ENCODE data around the gene ZBTB9. TPM values are rescaled to one million over a fixed set of nuclear protein-coding genes. Genes with fewer than 3 reads are reported as not detected.

The ZBTB9 gene
- total and polyA plus RNA-seq, 10 donors: 3.6 to 8.4 (median 5.5) TPM

GRCh38 chr6:33433001-33433543 lies 21.3 kb upstream of the ZBTB9 start:
- Histone ChIP-seq H3K27me3 (replicated peaks in 1 of 7) (no peaks in the 10 kb centered on the region), H3K4me3 (no peak overlapping the region), H3K36me3 (peaks cover 0 to 33% (median 27%) of the 10 kb centered on the region in 6 donors), H3K4me1 (peaks cover 26 to 61% (median 53%) of the 10 kb centered on the region in 6 donors), H3K27ac (no peak overlapping the region), H3K9me3 (no peaks in the 10 kb centered on the region)
- 82 to 100% (median 92%) methylated on average over 1 of the region's 1 CpG for WGBS, 5 donors
- TF ChIP-seq POLR2AphosphoS5 (IDR thresholded peaks at IDR 0.05) (no peak), POLR2A (IDR thresholded peaks at IDR 0.05) (no peak)
- TF ChIP-seq, protein P1, sequence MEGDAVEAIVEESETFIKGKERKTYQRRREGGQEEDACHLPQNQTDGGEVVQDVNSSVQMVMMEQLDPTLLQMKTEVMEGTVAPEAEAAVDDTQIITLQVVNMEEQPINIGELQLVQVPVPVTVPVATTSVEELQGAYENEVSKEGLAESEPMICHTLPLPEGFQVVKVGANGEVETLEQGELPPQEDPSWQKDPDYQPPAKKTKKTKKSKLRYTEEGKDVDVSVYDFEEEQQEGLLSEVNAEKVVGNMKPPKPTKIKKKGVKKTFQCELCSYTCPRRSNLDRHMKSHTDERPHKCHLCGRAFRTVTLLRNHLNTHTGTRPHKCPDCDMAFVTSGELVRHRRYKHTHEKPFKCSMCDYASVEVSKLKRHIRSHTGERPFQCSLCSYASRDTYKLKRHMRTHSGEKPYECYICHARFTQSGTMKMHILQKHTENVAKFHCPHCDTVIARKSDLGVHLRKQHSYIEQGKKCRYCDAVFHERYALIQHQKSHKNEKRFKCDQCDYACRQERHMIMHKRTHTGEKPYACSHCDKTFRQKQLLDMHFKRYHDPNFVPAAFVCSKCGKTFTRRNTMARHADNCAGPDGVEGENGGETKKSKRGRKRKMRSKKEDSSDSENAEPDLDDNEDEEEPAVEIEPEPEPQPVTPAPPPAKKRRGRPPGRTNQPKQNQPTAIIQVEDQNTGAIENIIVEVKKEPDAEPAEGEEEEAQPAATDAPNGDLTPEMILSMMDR (IDR thresholded peaks at IDR 0.05 in 8 of 11, conservative IDR thresholded peaks at IDR 0.05 in 3 of 11): no peak
- no peak for DNase-seq
- intact Hi-C loops (cut with DNase I; ENCODE audit: low total_unique reads): loop anchor here (10.0 kb wide), 1 partner anchor 142 kb away; no protein-coding TSS in a partner anchor

DNA sequence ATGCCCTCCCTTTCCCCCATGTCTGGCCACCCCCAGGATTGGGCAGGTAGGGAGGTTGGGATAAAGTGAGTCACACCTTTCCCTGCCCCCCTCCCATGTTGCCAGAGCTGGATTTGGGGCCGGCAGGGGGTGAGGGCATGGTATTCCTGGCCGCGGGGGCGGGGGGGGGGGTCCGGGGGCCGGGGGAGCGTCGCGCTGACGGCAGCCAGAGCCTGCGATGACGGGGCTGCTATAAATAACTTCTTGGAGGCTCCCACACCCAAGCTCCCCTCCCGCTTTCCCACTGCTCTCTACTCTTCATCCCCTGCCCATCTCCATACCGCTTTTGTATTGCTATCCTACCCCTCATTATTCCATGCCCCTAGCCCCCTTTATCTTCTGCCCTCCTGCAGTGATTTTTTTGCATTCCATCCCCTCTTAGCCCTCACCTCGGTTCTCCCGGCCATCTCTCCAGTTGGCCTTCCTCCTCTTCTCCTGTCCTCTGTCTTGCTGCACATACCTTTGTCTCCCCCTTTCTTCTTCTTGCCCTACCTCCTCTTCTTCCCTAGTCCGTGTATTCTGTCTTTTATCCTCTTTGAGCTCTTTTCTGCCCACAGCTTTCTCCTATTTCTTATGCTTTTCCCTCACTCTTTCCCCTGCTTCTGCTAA lies 20.7 kb upstream of the ZBTB9 start:
- Histone ChIP-seq H3K36me3 (peaks cover 0 to 39% (median 30%) of the 10 kb centered on the region in 6 donors), H3K9me3 (no peaks in the 10 kb centered on the region), H3K4me1 (peaks cover 22 to 56% (median 47%) of the 10 kb centered on the region in 6 donors), H3K27ac (no peak overlapping the region), H3K4me3 (no peak overlapping the region), H3K27me3 (replicated peaks in 1 of 7) (no peaks in the 10 kb centered on the region)
- intact Hi-C loops (cut with DNase I; ENCODE audit: low total_unique reads): loop anchor here (10.0 kb wide), 1 partner anchor 141 kb away; no protein-coding TSS in a partner anchor
- TF ChIP-seq POLR2A (IDR thresholded peaks at IDR 0.05): no peak
- TF ChIP-seq, protein P1 (IDR thresholded peaks at IDR 0.05 in 8 of 11, conservative IDR thresholded peaks at IDR 0.05 in 3 of 11): no peak
- TF ChIP-seq POLR2AphosphoS5 (IDR thresholded peaks at IDR 0.05): no peak
- no peak for DNase-seq
- WGBS, 5 donors: 31 to 60% (median 38%) methylated on average over 7 to 16 of the region's 17 CpGs

DNA sequence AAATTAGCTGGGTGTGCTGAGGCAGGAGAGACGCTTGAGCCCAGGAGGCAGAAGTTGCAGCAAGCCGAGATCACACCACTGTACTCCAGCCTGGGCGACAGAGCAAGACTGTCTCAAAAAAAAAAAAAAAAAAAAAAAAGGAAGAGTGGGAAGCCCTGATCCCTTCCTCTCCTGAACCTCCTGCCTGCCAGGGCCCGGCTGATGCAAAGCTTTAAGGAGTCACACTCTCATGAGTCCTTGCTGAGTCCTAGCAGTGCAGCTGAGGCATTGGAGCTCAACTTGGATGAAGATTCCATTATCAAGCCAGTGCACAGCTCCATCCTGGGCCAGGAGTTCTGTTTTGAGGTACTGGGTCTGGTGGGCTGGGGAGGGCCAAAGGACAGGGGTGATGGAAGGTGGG lies 19.4 kb upstream of the ZBTB9 start:
- intact Hi-C loops (cut with DNase I; ENCODE audit: low total_unique reads): loop anchor here (10.0 kb wide), 1 partner anchor 140 kb away; no protein-coding TSS in a partner anchor
- TF ChIP-seq, protein P1 (IDR thresholded peaks at IDR 0.05 in 8 of 11, conservative IDR thresholded peaks at IDR 0.05 in 3 of 11): no peak
- no peak for TF ChIP-seq POLR2AphosphoS5 (IDR thresholded peaks at IDR 0.05)
- no peak for TF ChIP-seq POLR2A (IDR thresholded peaks at IDR 0.05)
- Histone ChIP-seq H3K4me3 (no peak overlapping the region), H3K36me3 (peaks cover 0 to 49% (median 32%) of the 10 kb centered on the region in 6 donors), H3K9me3 (no peaks in the 10 kb centered on the region), H3K27ac (no peak overlapping the region), H3K4me1 (peaks cover 18 to 43% (median 34%) of the 10 kb centered on the region in 6 donors), H3K27me3 (replicated peaks in 1 of 7) (no peaks in the 10 kb centered on the region)
- 80 to 95% (median 90%) methylated on average over 3 to 4 of the region's 4 CpGs for WGBS, 5 donors
- no peak for DNase-seq

DNA sequence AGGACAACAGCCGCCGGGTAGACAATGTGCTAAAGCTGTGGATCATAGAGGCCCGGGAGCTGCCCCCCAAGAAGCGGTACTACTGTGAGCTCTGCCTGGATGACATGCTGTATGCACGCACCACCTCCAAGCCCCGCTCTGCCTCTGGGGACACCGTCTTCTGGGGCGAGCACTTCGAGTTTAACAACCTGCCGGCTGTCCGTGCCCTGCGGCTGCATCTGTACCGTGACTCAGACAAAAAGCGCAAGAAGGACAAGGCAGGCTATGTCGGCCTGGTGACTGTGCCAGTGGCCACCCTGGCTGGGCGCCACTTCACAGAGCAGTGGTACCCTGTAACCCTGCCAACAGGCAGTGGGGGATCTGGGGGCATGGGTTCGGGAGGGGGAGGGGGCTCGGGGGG lies 16.7 kb upstream of the ZBTB9 start:
- TF ChIP-seq, protein P1 (IDR thresholded peaks at IDR 0.05 in 8 of 11, conservative IDR thresholded peaks at IDR 0.05 in 3 of 11): no peak
- TF ChIP-seq POLR2A (IDR thresholded peaks at IDR 0.05): no peak
- no peak for TF ChIP-seq POLR2AphosphoS5 (IDR thresholded peaks at IDR 0.05)
- DNase-seq: no peak
- Histone ChIP-seq H3K4me3 (no peak overlapping the region), H3K27me3 (replicated peaks in 1 of 7) (no peaks in the 10 kb centered on the region), H3K4me1 (peaks cover 0 to 16% (median 7%) of the 10 kb centered on the region in 6 donors), H3K9me3 (no peaks in the 10 kb centered on the region), H3K27ac (no peak overlapping the region), H3K36me3 (peaks cover 0 to 76% (median 40%) of the 10 kb centered on the region in 6 donors)
- intact Hi-C loops (cut with DNase I; ENCODE audit: low total_unique reads): loop anchor here (10.0 kb wide), 1 partner anchor 137 kb away; no protein-coding TSS in a partner anchor
- WGBS, 5 donors: 94 to 97% (median 95%) methylated on average over 17 to 18 of the region's 18 CpGs
